SK-N-SH treated with all-trans-retinoic acid at 6 μM for 48 hours (cell line): Measurements from ENCODE around the gene GRIK4.

Experiments
- ATAC-seq: fragments of 200-7000 bp; cut with Tn5 transposase; 3 replicates; pipeline ENCODE4 v1.9.1; 2020; ENCODE audit warnings: mild to moderate bottlenecking, moderate library complexity
- ARNTL ChIP-seq: fragments of 450-650 bp; formaldehyde crosslinking; IDR thresholded peaks from 2 replicates; pipeline ENCODE4 v1.5.0; 2020; ENCODE audit warnings: low read depth, mild to moderate bottlenecking, moderate library complexity, borderline replicate concordance
- BACH2 ChIP-seq: fragments of 250-450 bp; sonication (Bioruptor Pico); IDR thresholded peaks from 2 replicates; pipeline ENCODE4 v1.9.0; 2021; ENCODE audit warnings: mild to moderate bottlenecking, borderline replicate concordance
- ESRRG ChIP-seq: fragments of 250-450 bp; sonication (Bioruptor Pico); IDR thresholded peaks from 2 replicates; pipeline ENCODE4 v1.6.1; 2021; ENCODE audit warnings: mild to moderate bottlenecking
- GLIS3 ChIP-seq: fragments of 250-450 bp; sonication (Bioruptor Pico); IDR thresholded peaks from 2 replicates; pipeline ENCODE4 v1.5.0; 2020; ENCODE audit warnings: mild to moderate bottlenecking, moderate library complexity
- ISL1 ChIP-seq: fragments of 250-450 bp; sonication (Bioruptor Pico); IDR thresholded peaks from 2 replicates; pipeline ENCODE4 v2.1.2; 2022; ENCODE audit warnings: mild to moderate bottlenecking, moderate library complexity
- OSR1 ChIP-seq: fragments of 250-450 bp; sonication (Bioruptor Pico); IDR thresholded peaks from 2 replicates; pipeline ENCODE4 v1.8.0; 2022; ENCODE audit warnings: moderate library complexity, mild to moderate bottlenecking, inconsistent platforms
- PPARA ChIP-seq: fragments of 250-450 bp; sonication (Bioruptor Pico); IDR thresholded peaks from 2 replicates; pipeline ENCODE4 v1.5.0; 2020; ENCODE audit warnings: mild to moderate bottlenecking, borderline replicate concordance
- SNAI2 ChIP-seq: fragments of 250-450 bp; sonication (Bioruptor Pico); IDR thresholded peaks from 2 replicates; pipeline ENCODE4 v1.5.0; 2020; ENCODE audit warnings: mild to moderate bottlenecking, moderate library complexity
- TCF4 ChIP-seq: fragments of 250-450 bp; sonication (Bioruptor Pico); IDR thresholded peaks from 2 replicates; pipeline ENCODE4 v1.8.0; 2021; ENCODE audit warnings: mild to moderate bottlenecking, moderate library complexity, borderline replicate concordance
- TOX ChIP-seq: fragments of 250-450 bp; sonication (Bioruptor Pico); IDR thresholded peaks from 2 replicates; pipeline ENCODE4 v1.8.0; 2021; ENCODE audit warnings: mild to moderate bottlenecking, moderate library complexity, borderline replicate concordance
- ZC3H10 ChIP-seq: fragments of 250-450 bp; sonication (Bioruptor Pico); IDR thresholded peaks from 2 replicates; pipeline ENCODE4 v1.5.1; 2021; ENCODE audit warnings: mild to moderate bottlenecking, moderate library complexity
- ZFP30 ChIP-seq: fragments of 450-650 bp; formaldehyde crosslinking; IDR thresholded peaks from 2 replicates; pipeline ENCODE4 v1.5.0; 2022; ENCODE audit warnings: mild to moderate bottlenecking, moderate library complexity
- ZNF565 ChIP-seq: fragments of 450-650 bp; formaldehyde crosslinking; conservative IDR thresholded peaks from 2 replicates; pipeline ENCODE4 v1.5.0; 2020; ENCODE audit warnings: low read depth, mild to moderate bottlenecking, moderate library complexity
- ZNF70 ChIP-seq: fragments of 450-650 bp; formaldehyde crosslinking; IDR thresholded peaks from 2 replicates; pipeline ENCODE4 v1.5.0; 2020; ENCODE audit warnings: mild to moderate bottlenecking, moderate library complexity
- ZNF8 ChIP-seq: fragments of 450-650 bp; formaldehyde crosslinking; IDR thresholded peaks from 2 replicates; pipeline ENCODE4 v1.5.0; 2020; ENCODE audit warnings: mild to moderate bottlenecking, moderate library complexity
- TF ChIP-seq, protein P1 (sequence below): fragments of 250-450 bp; sonication (Bioruptor Pico); IDR thresholded peaks from 2 replicates; pipeline ENCODE4 v1.8.0; 2021; ENCODE audit warnings: low read depth, mild to moderate bottlenecking, moderate library complexity, borderline replicate concordance
- TF ChIP-seq, protein P2 (sequence below): fragments of 250-450 bp; sonication (Bioruptor Pico); IDR thresholded peaks from 2 replicates; pipeline ENCODE4 v1.5.1; 2021; ENCODE audit warnings: mild to moderate bottlenecking, moderate library complexity
- TF ChIP-seq, protein P3 (sequence below): fragments of 250-450 bp; sonication (Bioruptor Pico); IDR thresholded peaks from 2 replicates; pipeline ENCODE4 v1.8.0; 2020; ENCODE audit warnings: mild to moderate bottlenecking, moderate library complexity, borderline replicate concordance
- TF ChIP-seq, protein P4 (sequence below): fragments of 250-450 bp; sonication (Bioruptor Pico); IDR thresholded peaks from 2 replicates; pipeline ENCODE4 v1.5.0; 2020; ENCODE audit warnings: mild to moderate bottlenecking, moderate library complexity

The GRIK4 gene

DNA sequence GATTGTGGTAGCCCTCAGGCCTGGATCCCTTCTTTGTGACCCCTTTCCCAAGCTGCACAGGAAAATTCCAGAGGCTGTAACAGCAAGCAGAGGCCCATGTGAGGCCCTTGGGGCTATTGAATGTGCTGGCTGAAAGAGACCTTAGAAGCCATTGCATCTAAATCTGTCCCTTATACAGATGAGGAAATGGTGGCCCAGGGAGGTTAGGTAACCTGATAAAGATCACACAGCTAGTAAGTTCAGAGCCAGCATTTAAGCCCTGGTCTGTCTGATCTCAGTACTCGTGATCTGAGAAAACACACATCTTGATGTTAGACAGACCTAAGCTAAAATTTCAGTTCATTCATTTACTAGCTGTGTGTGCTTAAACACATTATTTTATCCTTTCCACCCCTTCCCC lies 396.4 kb downstream of the GRIK4 start:
- no peak for ATAC-seq
- TF ChIP-seq, protein P1, sequence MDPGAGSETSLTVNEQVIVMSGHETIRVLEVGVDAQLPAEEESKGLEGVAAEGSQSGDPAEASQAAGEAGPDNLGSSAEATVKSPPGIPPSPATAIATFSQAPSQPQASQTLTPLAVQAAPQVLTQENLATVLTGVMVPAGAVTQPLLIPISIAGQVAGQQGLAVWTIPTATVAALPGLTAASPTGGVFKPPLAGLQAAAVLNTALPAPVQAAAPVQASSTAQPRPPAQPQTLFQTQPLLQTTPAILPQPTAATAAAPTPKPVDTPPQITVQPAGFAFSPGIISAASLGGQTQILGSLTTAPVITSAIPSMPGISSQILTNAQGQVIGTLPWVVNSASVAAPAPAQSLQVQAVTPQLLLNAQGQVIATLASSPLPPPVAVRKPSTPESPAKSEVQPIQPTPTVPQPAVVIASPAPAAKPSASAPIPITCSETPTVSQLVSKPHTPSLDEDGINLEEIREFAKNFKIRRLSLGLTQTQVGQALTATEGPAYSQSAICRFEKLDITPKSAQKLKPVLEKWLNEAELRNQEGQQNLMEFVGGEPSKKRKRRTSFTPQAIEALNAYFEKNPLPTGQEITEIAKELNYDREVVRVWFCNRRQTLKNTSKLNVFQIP, result no peak
- no peak for TF ChIP-seq ZNF70 (CRISPR knock-in tag)
- TF ChIP-seq TCF4 (CRISPR knock-in tag), result no peak
- TF ChIP-seq ESRRG, result no peak

DNA sequence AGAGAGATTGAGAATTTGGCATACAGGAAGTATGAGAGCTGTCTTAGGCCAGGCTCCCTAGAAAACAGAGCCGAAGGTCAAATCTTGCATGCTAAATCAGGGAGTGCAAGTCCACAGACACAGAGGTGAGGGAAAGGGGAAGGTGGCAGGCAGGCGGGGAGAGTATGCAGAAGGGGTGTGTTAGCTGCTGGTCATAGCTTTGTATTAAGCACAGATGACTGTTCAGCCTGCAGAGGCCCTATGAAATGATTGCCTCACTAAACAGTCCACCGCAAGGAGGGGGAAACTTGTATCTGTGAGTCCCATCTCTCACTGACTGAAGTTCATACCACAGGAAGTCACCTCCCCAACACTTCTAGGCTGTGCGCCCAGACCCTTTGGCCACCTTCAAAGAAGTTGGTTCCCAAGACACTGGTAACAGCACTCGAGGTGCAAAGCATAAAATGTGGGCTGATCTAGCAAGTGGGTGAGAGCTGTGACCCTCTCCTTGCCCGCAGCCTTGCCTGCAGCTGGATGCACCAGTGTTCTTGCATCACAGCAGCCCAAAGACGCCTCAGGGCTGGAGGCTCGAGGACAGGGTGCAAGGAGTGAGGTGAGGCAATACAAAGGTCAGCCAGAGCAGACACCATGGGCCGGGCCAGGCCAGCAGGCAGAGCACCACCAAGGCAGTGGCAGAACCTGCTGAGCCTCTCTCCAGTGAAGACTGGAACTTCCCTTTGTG lies 397.1 kb downstream of the GRIK4 start:
- no peak for ATAC-seq
- no peak for TF ChIP-seq ZNF8 (CRISPR knock-in tag)
- TF ChIP-seq BACH2, result no peak
- no peak for TF ChIP-seq ZNF565
- no peak for TF ChIP-seq OSR1
- TF ChIP-seq ZFP30 (CRISPR knock-in tag), result no peak
- no peak for TF ChIP-seq GLIS3
- TF ChIP-seq, protein P2, sequence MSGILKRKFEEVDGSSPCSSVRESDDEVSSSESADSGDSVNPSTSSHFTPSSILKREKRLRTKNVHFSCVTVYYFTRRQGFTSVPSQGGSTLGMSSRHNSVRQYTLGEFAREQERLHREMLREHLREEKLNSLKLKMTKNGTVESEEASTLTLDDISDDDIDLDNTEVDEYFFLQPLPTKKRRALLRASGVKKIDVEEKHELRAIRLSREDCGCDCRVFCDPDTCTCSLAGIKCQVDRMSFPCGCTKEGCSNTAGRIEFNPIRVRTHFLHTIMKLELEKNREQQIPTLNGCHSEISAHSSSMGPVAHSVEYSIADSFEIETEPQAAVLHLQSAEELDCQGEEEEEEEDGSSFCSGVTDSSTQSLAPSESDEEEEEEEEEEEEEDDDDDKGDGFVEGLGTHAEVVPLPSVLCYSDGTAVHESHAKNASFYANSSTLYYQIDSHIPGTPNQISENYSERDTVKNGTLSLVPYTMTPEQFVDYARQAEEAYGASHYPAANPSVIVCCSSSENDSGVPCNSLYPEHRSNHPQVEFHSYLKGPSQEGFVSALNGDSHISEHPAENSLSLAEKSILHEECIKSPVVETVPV (CRISPR knock-in tag), result no peak
- TF ChIP-seq ISL1 (CRISPR knock-in tag), result no peak
- TF ChIP-seq ZNF70 (CRISPR knock-in tag), result no peak

DNA sequence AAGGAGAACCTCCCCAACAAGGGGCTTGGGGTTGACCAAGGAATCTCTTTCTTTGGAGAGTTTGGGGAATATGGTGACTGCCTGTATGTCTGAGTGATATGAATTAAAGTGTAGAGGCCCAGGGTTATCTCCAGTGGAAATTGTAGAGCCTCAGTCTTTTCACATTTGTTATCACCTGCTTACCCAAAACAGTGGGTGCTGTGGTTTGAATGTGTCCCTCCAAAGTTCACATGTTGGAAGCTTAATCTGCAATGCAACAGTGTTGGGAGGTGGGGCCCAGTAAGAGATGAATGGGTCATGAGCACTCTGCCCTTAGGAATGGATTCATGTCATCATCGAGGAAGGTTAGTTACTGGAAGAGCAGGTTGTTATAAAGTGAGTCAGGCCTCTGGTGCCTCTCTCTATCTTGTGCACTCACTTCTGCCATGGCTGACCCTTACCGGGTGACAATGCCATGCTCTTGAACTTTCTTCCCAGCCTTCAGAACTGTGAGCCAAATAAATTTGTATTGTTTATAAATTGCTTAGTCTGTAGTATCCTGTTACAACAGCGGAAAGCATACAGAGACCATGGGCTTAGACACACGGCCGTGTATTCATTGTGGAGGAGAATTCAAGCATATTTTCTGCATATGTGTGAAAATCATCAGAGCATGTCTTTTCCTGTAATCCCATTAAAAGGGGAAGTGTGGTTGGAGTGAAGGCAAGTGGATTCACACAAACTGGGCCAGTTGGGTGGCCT lies 398.3 kb downstream of the GRIK4 start:
- ATAC-seq, result no peak
- no peak for TF ChIP-seq SNAI2 (CRISPR knock-in tag)

DNA sequence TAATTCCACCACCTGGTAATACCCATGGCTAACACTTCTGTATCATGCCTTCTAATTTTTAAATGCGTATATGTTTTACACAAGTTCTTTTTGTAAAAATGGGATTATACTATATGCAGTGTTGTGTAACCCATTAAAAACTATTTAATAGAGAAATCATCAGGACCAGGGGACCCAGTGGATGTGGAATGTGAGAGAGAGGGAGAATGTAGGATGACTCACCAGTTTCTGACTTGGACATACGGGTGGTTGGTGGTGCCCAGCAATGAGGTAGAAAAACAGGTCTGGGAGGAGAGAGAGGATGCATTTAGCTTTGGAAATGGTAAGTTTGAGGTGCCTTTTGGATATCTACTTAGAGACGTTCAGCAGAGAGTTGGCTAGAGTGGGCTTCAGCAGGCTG lies 400.4 kb downstream of the GRIK4 start:
- ATAC-seq, result no peak
- TF ChIP-seq ISL1 (CRISPR knock-in tag) (no peak), ZNF8 (CRISPR knock-in tag) (no peak), ZFP30 (CRISPR knock-in tag) (no peak), TCF4 (CRISPR knock-in tag) (no peak), ARNTL (no peak), PPARA (CRISPR knock-in tag) (no peak), SNAI2 (CRISPR knock-in tag) (no peak), TOX (CRISPR knock-in tag) (no peak), ZC3H10 (CRISPR knock-in tag) (no peak)
- TF ChIP-seq, protein P3, sequence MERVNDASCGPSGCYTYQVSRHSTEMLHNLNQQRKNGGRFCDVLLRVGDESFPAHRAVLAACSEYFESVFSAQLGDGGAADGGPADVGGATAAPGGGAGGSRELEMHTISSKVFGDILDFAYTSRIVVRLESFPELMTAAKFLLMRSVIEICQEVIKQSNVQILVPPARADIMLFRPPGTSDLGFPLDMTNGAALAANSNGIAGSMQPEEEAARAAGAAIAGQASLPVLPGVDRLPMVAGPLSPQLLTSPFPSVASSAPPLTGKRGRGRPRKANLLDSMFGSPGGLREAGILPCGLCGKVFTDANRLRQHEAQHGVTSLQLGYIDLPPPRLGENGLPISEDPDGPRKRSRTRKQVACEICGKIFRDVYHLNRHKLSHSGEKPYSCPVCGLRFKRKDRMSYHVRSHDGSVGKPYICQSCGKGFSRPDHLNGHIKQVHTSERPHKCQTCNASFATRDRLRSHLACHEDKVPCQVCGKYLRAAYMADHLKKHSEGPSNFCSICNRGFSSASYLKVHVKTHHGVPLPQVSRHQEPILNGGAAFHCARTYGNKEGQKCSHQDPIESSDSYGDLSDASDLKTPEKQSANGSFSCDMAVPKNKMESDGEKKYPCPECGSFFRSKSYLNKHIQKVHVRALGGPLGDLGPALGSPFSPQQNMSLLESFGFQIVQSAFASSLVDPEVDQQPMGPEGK (CRISPR knock-in tag), result no peak
- TF ChIP-seq, protein P4, sequence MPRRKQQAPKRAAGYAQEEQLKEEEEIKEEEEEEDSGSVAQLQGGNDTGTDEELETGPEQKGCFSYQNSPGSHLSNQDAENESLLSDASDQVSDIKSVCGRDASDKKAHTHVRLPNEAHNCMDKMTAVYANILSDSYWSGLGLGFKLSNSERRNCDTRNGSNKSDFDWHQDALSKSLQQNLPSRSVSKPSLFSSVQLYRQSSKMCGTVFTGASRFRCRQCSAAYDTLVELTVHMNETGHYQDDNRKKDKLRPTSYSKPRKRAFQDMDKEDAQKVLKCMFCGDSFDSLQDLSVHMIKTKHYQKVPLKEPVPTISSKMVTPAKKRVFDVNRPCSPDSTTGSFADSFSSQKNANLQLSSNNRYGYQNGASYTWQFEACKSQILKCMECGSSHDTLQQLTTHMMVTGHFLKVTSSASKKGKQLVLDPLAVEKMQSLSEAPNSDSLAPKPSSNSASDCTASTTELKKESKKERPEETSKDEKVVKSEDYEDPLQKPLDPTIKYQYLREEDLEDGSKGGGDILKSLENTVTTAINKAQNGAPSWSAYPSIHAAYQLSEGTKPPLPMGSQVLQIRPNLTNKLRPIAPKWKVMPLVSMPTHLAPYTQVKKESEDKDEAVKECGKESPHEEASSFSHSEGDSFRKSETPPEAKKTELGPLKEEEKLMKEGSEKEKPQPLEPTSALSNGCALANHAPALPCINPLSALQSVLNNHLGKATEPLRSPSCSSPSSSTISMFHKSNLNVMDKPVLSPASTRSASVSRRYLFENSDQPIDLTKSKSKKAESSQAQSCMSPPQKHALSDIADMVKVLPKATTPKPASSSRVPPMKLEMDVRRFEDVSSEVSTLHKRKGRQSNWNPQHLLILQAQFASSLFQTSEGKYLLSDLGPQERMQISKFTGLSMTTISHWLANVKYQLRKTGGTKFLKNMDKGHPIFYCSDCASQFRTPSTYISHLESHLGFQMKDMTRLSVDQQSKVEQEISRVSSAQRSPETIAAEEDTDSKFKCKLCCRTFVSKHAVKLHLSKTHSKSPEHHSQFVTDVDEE (CRISPR knock-in tag), result no peak
- TF ChIP-seq, all 23 proteins: peak for 0
